K562 (cell line): ENCODE results near the gene PDE6B. TPM values are rescaled to one million over a fixed set of nuclear protein-coding genes. Genes with fewer than 3 reads are reported as not detected.

Experiments
- ATAC-seq: fragments of 200-7000 bp; cut with Tn5 transposase; 3 replicates; pipeline ENCODE4 v1.9.1; 2020; ENCODE audit warnings: moderate library complexity
- BruUV-seq: library from RNA; stranded (reverse); fragments of 400-500 nt; replicated peaks from 2 replicates; lab custom pipeline; 2021; lab: Mats Ljungman, UMichigan
- CTCF ChIA-PET: fragments of 300-600 bp; formaldehyde crosslinking; extraction: SDS; loops from one replicate; lab custom pipeline; 2021; ENCODE audit warnings: low intra/inter-chr PET ratio; lab: Yijun Ruan, JAX
- POLR2A ChIA-PET: fragments of 300-600, 350-650 bp; sonication (Branson Sonifier 250); formaldehyde crosslinking; extraction: SDS; loops from one replicate; lab custom pipeline; 2021; ENCODE audit warnings: antibody characterized with exemption, inconsistent platforms; lab: Yijun Ruan, JAX
- DNase-seq, 4 experiments: peaks; one replicate each; pipeline versions ENCODE4 v3.0.0 to v3.0.0-alpha.2; 2011 to 2018; ENCODE audit warnings: low spot score in 3 of 4, mixed read lengths in 3 of 4; ENCODE audit errors: extremely low read depth in 1 of 4
- FAIRE-seq: peaks from 2 replicates; lab custom pipeline; 2011; peaks lifted over from hg19 to GRCh38; lab: Jason Lieb, UNC
- H2AFZ ChIP-seq: 2 replicates; pipeline ENCODE4 v1.6.0; 2011; ENCODE audit warnings: low read depth, low read length, control low read depth, inconsistent platforms
- H3K27ac ChIP-seq: fragments of 200-600 bp; 3 replicates; pipeline ENCODE4 v1.8.0; 2011; ENCODE audit warnings: low read depth, mild to moderate bottlenecking, control low read depth, inconsistent platforms, low read length, moderate library complexity, mixed read lengths; ENCODE audit errors: extremely low read depth
- H3K27me3 ChIP-seq, 2 experiments: fragments of 300-600 bp in 1 of 2; 2 replicates in 1 of 2; 3 replicates in 1 of 2; pipeline versions ENCODE4 v1.6.0 to v1.8.0; 2011; ENCODE audit warnings: inconsistent platforms in 2 of 2, low read length in 2 of 2, mild to moderate bottlenecking in 1 of 2, mixed read lengths in 1 of 2, moderate library complexity in 1 of 2; ENCODE audit not compliant: control insufficient read depth in 2 of 2, insufficient read depth in 2 of 2
- H3K36me3 ChIP-seq: fragments of 300-600 bp; 3 replicates; pipeline ENCODE4 v1.8.0; 2011; ENCODE audit warnings: mild to moderate bottlenecking, low read length, inconsistent platforms; ENCODE audit not compliant: control insufficient read depth, insufficient read depth
- H3K4me1 ChIP-seq, 2 experiments: fragments of 200-600 bp in 1 of 2; replicated peaks in 1 of 2; 2 replicates in 1 of 2; 3 replicates in 1 of 2; pipeline versions ENCODE4 v1.5.1 to v1.8.0; 2011; ENCODE audit warnings: inconsistent platforms in 2 of 2, low read length in 2 of 2, mild to moderate bottlenecking in 1 of 2, mixed read lengths in 1 of 2, moderate library complexity in 1 of 2; ENCODE audit not compliant: control insufficient read depth in 2 of 2, insufficient read depth in 2 of 2
- H3K4me2 ChIP-seq: 2 replicates; pipeline ENCODE4 v1.6.1; 2011; ENCODE audit warnings: low read length, control low read depth, inconsistent platforms, mixed read lengths; ENCODE audit not compliant: insufficient read depth
- H3K4me3 ChIP-seq: fragments of 200-600 bp; sonication (generic), shearing (Covaris generic); 2 replicates; pipeline ENCODE4 v1.5.1; 2016; ENCODE audit warnings: control low read depth, inconsistent platforms
- H3K79me2 ChIP-seq: fragments of 200-600 bp; 3 replicates; pipeline ENCODE4 v1.8.0; 2011; ENCODE audit warnings: low read length, inconsistent platforms; ENCODE audit not compliant: control insufficient read depth, insufficient read depth
- H3K9ac ChIP-seq, 2 experiments: 2 replicates each; pipeline versions ENCODE4 v1.6.0 to v1.6.1; 2011; ENCODE audit warnings: low read depth in 2 of 2, low read length in 2 of 2, control low read depth in 1 of 2, inconsistent platforms in 1 of 2, mild to moderate bottlenecking in 1 of 2, mixed read lengths in 1 of 2; ENCODE audit not compliant: insufficient read depth in 1 of 2
- H3K9me1 ChIP-seq: one replicate; pipeline ENCODE4 v1.6.0; 2011; ENCODE audit warnings: inconsistent platforms, mild to moderate bottlenecking, low read length, moderate library complexity; ENCODE audit not compliant: control insufficient read depth, insufficient read depth
- H3K9me3 ChIP-seq: replicated peaks from 2 replicates; pipeline ENCODE4 v1.5.1; 2011; ENCODE audit warnings: low read depth, low read length, inconsistent platforms; ENCODE audit not compliant: control insufficient read depth, insufficient read depth
- H4K20me1 ChIP-seq: replicated peaks from 2 replicates; pipeline ENCODE4 v1.6.1; 2011; ENCODE audit warnings: low read length, inconsistent platforms, mixed read lengths; ENCODE audit not compliant: control insufficient read depth, insufficient read depth
- ATF7 ChIP-seq: fragments of 450-650 bp; IDR thresholded peaks from 2 replicates; pipeline ENCODE4 v1.7.1; 2014; ENCODE audit warnings: mild to moderate bottlenecking, moderate library complexity
- SIRT6 ChIP-seq: IDR thresholded peaks from one replicate; pipeline ENCODE4 v1.6.1; 2012; ENCODE audit warnings: low read depth, mild to moderate bottlenecking, control low read depth, inconsistent platforms, low read length, moderate library complexity
- VEZF1 ChIP-seq: fragments of 200-800 bp; sonication (Bioruptor generic); IDR thresholded peaks from 2 replicates; pipeline ENCODE4 v1.6.1; 2017; ENCODE audit warnings: missing genetic modification characterization, missing compliant biosample characterization
- ZBED1 ChIP-seq: IDR thresholded peaks from 2 replicates; pipeline ENCODE4 v1.6.1; 2014
- WGBS: fragments of 100-300 bp; shearing (Covaris generic); methylation state at CpG from one replicate; pipeline ENCODE4 v1.1.6; 2016; ENCODE audit warnings: low coverage, mixed read lengths; ENCODE audit not compliant: insufficient coverage; ENCODE audit errors: missing lambda C conversion rate; 5-methylcytosine and 5-hydroxymethylcytosine counted together
- in situ Hi-C: fragments of 300-500 bp; cut with MboI; formaldehyde crosslinking; loops from 4 replicates; pipeline ENCODE4 v1.15.0; 2018; ENCODE audit warnings: inconsistent platforms, mixed read lengths
- intact Hi-C: fragments of 100-400 bp; cut with micrococcal nuclease; formaldehyde crosslinking; loops from 2 replicates; pipeline ENCODE4 v1.14.2; 2022
- polyA plus RNA-seq, 8 experiments: library from polyadenylated mRNA; depleted of rRNA in 4 of 8; stranded (reverse) in 5 of 8; unstranded in 3 of 8; fragments of >200 nt; fragmentation: Nextera tagmentation in 2 of 8; fragmentation: Illumina TruSeq in 1 of 8; extraction: Ambion mirVana in 2 of 8; extraction: Trizol in 1 of 8; gene quantifications; 2 replicates each; pipeline versions ENCODE4 v1.2.1 to v1.2.3, GENCODE V29; 2011 to 2014; ENCODE audit warnings: inconsistent platforms in 1 of 8, missing spikeins in 1 of 8
- total RNA-seq, 7 experiments: library from RNA; depleted of rRNA in 6 of 7; stranded (reverse); fragments of >200 nt in 6 of 7; fragmentation: Illumina TruSeq in 2 of 7; extraction: Trizol in 2 of 7; gene quantifications; 2 replicates each; pipeline versions ENCODE4 v1.2.1 to v1.2.3, GENCODE V29; 2011 to 2021; ENCODE audit warnings: low replicate concordance in 1 of 7

PDE6B gene
- total and polyA plus RNA-seq, 9 of the 15 experiments (the other 6 are each of a cell fraction or from before 2014, with no cell fraction given): 0.04 TPM; not detected in 8

DNA sequence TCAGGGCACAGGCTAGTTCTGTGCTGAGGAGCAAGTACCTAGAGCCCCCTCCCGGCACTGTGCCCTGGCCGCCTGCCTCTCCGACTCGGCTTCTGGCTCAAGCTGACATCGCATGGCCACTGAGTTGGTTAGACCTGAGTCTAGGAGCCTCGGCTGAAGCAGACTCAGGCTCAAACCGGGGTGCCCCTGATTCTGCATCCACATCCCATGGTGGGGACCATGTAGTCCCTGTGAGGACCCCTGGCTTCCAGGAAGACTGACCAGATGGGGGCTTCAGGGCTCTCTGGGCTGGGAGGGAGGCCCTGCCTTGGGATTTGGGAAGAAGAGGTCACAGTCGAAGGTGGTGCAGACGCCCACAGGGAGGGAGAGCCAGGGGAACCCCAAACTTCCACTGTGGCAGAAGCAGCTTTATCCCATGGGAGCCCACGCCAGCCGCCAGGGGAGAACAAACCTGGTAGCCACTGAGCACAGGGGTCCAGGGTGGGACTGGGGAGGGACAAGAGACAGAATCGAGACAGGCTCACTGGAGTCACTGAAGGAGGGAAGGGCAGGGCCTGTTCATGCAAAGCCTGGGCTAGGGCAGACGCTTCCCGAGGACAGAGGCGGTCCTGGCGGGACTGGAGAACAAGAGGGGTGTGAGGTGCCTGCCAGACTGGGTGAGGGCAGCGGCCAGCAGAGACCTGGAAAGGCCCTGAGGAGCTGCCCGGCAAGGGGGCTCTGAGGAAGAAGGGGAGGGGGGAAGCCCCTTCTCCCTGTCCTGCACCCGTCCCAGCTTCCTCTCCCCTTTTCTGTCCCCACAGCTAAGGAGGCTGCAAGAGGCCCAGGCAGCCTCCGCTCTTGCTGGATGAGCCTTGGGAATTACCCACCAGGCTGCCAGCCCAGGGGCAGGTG, 1.1 kb downstream of the PDE6B start:
- BruUV-seq: no TSS peak
- WGBS: 2% methylated on average over 15 of the region's 20 CpGs
- no peaks in the 10 kb centered on the region for H3K79me2 ChIP-seq
- H3K27me3 ChIP-seq: peaks cover 27 to 74% of the 10 kb centered on the region in 2 experiments; a peak in 4 of 5 replicates
- ChIA-PET CTCF (no interaction called here), POLR2A (interaction anchor here (0.7 to 1.0 kb wide), 2 partner anchors 14 to 61 kb away, joined by 3 read pairs; no protein-coding TSS in a partner anchor)
- in situ Hi-C loops (no loop called here), intact Hi-C loops (no loop called here)
- no peak overlapping the region for H2AFZ ChIP-seq
- H3K9me1 ChIP-seq: no peaks in the 10 kb centered on the region
- H3K4me1 ChIP-seq: peaks cover 0 to 32% of the 10 kb centered on the region in 2 experiments; a peak in 2 of 5 replicates
- no peaks in the 10 kb centered on the region; the same call in 1 of the 2 replicates for H3K9me3 ChIP-seq
- no peak for TF ChIP-seq VEZF1 (CRISPR knock-in tag)
- no peak for TF ChIP-seq SIRT6
- no peak for TF ChIP-seq ZBED1
- TF ChIP-seq ATF7: no peak
- TF ChIP-seq, all 486 proteins: peak for 0
- no peak for FAIRE-seq
- no peak overlapping the region for H3K9ac ChIP-seq
- no peaks in the 10 kb centered on the region for H3K36me3 ChIP-seq
- DNase-seq: no peak
- H3K4me2 ChIP-seq: no peak overlapping the region
- no peaks in the 10 kb centered on the region for H4K20me1 ChIP-seq
- H3K27ac ChIP-seq: no peak overlapping the region
- peak; percentile 34 for ATAC-seq
- H3K4me3 ChIP-seq: no peak overlapping the region
